Ascending aorta (tissue), 2 donors: ENCODE measurements around the gene GAB2. TPM values are rescaled to one million over a fixed set of nuclear protein-coding genes. Genes with fewer than 3 reads are reported as not detected.

Experiments used
- DNase-seq, 2 donors: peaks; one replicate each; pipeline ENCODE4 v3.0.0-alpha.2; 2019; ENCODE audit warnings: low spot score in 2 of 2
- H3K27ac ChIP-seq, 2 donors: fragments of 200-600 bp; sonication (generic); one replicate each; pipeline ENCODE4 v1.5.1; 2016 to 2017; ENCODE audit warnings: mild to moderate bottlenecking in 1 of 2
- H3K27me3 ChIP-seq: fragments of 200-600 bp; sonication (generic); one replicate; pipeline ENCODE4 v1.5.1; 2017
- H3K36me3 ChIP-seq, 2 donors: fragments of 200-600 bp; sonication (generic); one replicate each; pipeline ENCODE4 v1.5.1; 2016
- H3K4me1 ChIP-seq, 2 donors: fragments of 200-600 bp; sonication (generic); one replicate each; pipeline ENCODE4 v1.5.1; 2016 to 2017; ENCODE audit warnings: mild to moderate bottlenecking in 1 of 2
- H3K4me3 ChIP-seq, 2 donors: fragments of 200-600 bp; sonication (generic); one replicate each; pipeline ENCODE4 v1.5.1; 2016 to 2017; ENCODE audit warnings: mild to moderate bottlenecking in 1 of 2
- H3K9me3 ChIP-seq, 2 donors: fragments of 200-600 bp; sonication (generic); one replicate each; pipeline ENCODE4 v1.5.1; 2016
- intact Hi-C: fragments of 100-400 bp; cut with DNase I; formaldehyde crosslinking; loops from one replicate; pipeline ENCODE4 v1.15.1; 2023
- total RNA-seq: library from RNA; depleted of rRNA; stranded (reverse); fragments of >200 nt; gene quantifications from one replicate; pipeline ENCODE4 v1.1.0, GENCODE V29; 2016
- TF ChIP-seq, protein P1 (sequence below), 3 experiments: fragments of 200-600 bp in 2 of 3; fragments of 450-650 bp in 1 of 3; sonication (generic) in 2 of 3; IDR thresholded peaks; one replicate each; pipeline ENCODE4 v1.5.1; 2016 to 2019; ENCODE audit warnings: antibody characterized with exemption in 3 of 3, mild to moderate bottlenecking in 1 of 3, moderate library complexity in 1 of 3

The GAB2 gene
- total RNA-seq, 1 donor from 2014 or later, result 21.6 TPM

DNA sequence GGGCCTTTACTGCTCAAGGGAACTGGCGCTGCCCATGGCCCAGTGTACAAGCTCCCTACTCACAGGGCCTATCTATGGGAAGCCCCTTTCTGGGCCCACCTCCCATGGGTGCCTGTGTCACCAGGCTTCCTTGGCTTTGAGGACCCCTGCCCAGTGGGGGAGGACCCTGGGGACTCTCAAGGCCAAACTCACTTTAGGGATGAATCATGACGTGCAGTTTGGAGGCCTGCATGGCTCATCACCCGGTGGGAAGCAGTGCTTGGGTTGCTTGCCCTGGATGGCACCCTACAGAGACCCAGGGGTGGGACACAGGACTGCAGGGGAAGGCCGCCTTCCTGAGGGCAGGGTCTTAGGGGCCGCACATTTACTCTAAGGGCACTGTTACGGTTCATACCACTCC lies 245.7 kb downstream of the GAB2 start:
- Histone ChIP-seq H3K36me3 (peaks cover 27 to 29% of the 10 kb centered on the region in 2 donors), H3K27ac (peak overlapping the region; percentile 96), H3K9me3 (no peaks in the 10 kb centered on the region), H3K4me3 (no peak overlapping the region), H3K4me1 (peaks cover 6 to 32% of the 10 kb centered on the region in 2 donors), H3K27me3 (no peaks in the 10 kb centered on the region)
- DNase-seq, result no peak
- TF ChIP-seq, protein P1, sequence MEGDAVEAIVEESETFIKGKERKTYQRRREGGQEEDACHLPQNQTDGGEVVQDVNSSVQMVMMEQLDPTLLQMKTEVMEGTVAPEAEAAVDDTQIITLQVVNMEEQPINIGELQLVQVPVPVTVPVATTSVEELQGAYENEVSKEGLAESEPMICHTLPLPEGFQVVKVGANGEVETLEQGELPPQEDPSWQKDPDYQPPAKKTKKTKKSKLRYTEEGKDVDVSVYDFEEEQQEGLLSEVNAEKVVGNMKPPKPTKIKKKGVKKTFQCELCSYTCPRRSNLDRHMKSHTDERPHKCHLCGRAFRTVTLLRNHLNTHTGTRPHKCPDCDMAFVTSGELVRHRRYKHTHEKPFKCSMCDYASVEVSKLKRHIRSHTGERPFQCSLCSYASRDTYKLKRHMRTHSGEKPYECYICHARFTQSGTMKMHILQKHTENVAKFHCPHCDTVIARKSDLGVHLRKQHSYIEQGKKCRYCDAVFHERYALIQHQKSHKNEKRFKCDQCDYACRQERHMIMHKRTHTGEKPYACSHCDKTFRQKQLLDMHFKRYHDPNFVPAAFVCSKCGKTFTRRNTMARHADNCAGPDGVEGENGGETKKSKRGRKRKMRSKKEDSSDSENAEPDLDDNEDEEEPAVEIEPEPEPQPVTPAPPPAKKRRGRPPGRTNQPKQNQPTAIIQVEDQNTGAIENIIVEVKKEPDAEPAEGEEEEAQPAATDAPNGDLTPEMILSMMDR (IDR thresholded peaks at IDR 0.05), result no peak
- intact Hi-C loops, result no loop called here

DNA sequence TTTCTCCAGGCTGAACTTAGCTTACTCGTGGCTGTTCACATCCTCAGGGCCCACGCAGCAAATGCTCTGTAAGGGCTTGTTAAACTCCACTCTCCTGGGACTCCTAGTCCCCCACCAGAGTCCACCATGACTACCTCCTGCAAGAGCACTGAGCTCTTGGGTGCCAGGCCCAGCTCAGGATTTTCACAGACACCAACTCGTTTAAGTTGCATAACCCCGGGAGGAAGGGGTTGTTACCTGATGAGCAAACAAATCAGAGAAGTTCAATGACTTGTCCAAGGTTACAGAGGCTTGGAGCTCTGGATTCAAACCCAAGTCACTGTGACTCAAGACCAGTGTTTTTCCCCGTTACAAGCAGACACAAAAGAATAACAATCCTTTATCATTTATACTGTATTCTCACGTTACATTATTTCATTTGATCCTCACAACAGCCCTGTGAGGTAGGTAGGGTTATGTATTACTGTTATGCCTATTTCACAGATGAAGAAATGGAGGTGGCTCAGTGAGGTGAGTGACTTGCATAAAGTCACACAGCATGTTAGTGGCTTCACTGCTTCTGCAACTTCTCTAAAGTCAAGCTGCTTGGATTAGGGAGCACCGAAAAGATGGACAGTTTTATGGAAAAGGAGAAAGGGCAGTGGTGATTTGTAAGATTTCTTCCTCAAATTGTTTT lies 246.6 kb downstream of the GAB2 start:
- TF ChIP-seq, protein P1 (IDR thresholded peaks at IDR 0.05), result no peak
- Histone ChIP-seq H3K4me3 (no peak overlapping the region), H3K27ac (peak overlapping the region; percentile 96), H3K9me3 (no peaks in the 10 kb centered on the region), H3K36me3 (peaks cover 24 to 25% of the 10 kb centered on the region in 2 donors), H3K4me1 (peaks cover 6 to 38% of the 10 kb centered on the region in 2 donors), H3K27me3 (no peaks in the 10 kb centered on the region)
- no peak for DNase-seq
- intact Hi-C loops, result no loop called here

DNA sequence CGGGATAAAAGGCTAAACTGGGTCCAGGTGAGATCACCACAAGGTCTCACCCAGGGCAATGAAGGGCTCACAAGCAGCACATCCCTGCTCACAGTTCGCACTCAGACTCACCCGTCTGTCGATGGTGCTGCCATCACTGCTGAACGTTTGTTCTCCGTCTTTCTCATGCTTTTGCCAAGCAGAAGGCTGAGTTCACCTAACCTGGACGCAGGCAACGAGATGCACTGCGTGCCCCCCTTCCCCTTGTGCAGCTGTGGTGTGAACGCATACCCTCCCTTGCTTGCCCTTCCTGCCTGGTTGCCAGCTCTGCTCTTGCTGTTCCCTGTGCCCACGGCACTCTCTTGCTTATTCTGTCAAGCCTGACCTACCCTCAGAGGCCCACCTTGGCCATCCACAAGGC lies 247.2 kb downstream of the GAB2 start:
- DNase-seq, result no peak
- H3K36me3 ChIP-seq, result peaks cover 24 to 25% of the 10 kb centered on the region in 2 donors
- peak overlapping the region; percentile 96 for H3K27ac ChIP-seq
- intact Hi-C loops, result no loop called here
- H3K9me3 ChIP-seq, result no peaks in the 10 kb centered on the region
- no peaks in the 10 kb centered on the region for H3K27me3 ChIP-seq
- H3K4me1 ChIP-seq, result peaks cover 6 to 38% of the 10 kb centered on the region in 2 donors
- TF ChIP-seq, protein P1 (IDR thresholded peaks at IDR 0.05), result no peak
- H3K4me3 ChIP-seq, result no peak overlapping the region

DNA sequence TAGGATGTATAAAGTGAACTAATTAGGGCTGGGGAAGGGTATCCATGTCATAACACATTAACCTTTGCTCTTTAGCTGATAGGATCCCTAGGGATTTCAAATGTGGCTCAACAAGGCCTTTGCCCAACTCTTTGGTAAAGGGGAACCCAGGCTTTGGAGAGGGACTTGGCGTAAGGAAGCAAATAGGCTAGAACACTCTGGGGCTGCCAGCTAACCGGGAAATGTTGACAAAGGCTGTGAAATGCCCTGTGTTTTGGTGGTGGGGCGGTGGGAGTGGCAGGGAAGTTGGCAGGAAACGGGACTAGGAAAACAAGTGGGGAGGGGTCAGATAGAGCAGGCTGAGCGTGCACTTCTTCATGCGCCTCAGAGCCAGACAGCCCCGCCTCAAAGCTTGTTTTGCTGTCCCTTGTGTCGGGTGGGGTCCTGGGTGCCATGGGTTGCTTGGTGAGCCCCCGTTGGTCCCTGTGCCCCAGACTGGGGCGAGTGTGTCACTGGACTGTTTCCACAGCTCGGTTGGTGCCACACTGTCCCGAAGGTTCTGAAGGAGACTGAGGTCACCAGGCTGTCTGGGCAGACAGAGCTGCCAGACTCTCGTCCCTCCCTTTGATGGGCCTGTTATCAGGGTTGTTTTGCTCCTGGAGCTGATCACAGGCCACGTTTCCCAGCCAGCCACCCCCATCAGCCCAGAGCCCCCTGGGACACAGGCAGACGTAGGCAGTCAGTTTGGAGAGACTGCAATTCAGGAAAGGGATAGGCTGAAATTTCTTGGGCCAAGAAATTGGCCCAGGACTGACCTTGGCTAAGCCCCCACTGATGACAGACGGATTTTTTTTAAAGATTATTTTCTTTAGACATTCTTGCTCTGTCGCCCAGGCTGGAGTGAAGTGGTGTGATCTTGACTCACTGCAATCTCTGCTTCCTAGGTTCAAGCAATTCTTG lies 248.8 kb downstream of the GAB2 start:
- intact Hi-C loops, result loop anchor here (1.0 to 10.0 kb wide), 6 partner anchors 19 to 396 kb away; partner anchors contain the start of genes AAMDC, GAB2, KCTD21 and RSF1
- H3K27me3 ChIP-seq, result no peaks in the 10 kb centered on the region
- TF ChIP-seq, protein P1 (IDR thresholded peaks at IDR 0.05), result no peak
- peaks cover 6 to 46% of the 10 kb centered on the region in 2 donors for H3K4me1 ChIP-seq
- peak overlapping the region; percentile 96 for H3K27ac ChIP-seq
- peaks cover 18 to 20% of the 10 kb centered on the region in 2 donors for H3K36me3 ChIP-seq
- no peak overlapping the region for H3K4me3 ChIP-seq
- DNase-seq, result peak; percentile 87 to 98
- H3K9me3 ChIP-seq, result no peaks in the 10 kb centered on the region

DNA sequence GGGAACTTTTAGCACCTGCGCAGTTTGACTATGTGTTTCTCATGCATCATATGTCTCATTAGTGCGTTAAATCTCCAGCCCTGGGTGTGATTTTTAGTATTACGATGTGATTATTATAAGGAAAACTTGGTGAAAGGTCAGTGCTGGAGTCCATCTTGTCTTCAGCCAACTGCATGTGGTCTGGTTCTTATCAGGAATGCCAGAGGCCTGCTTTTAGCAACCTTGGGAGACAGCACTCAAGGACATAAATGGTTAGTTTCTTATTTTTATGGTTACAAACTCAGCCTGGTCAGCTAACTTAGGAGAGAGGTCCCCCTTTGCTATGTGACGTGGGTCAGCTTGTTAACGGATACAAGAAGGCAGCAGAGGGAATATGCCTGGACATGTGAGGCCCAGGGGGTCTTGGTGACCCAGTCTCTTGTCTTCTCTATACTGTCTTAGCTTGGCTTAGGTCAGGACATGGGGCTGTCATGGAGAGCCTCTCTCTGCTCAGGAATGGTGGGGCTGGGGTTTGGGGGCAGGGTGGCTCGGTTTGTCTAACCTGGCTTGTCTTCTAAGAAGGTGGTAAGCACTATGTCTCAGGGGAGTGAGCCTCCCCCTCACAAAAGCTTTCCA lies 250.7 kb downstream of the GAB2 start:
- Histone ChIP-seq H3K27ac (peak overlapping the region; percentile 96), H3K4me3 (no peak overlapping the region), H3K27me3 (no peaks in the 10 kb centered on the region), H3K9me3 (no peaks in the 10 kb centered on the region), H3K4me1 (peaks cover 6 to 55% of the 10 kb centered on the region in 2 donors), H3K36me3 (peaks cover 5% of the 10 kb centered on the region in 2 donors)
- DNase-seq, result no peak
- intact Hi-C loops, result loop anchor here (5.0 to 10.0 kb wide), 3 partner anchors 145 to 398 kb away; partner anchors contain the start of genes AAMDC and RSF1
- TF ChIP-seq, protein P1 (IDR thresholded peaks at IDR 0.05), result no peak
